Activated CD4-positive, CD25-positive, alpha-beta regulatory T cell treated with anti-CD3 and anti-CD28 coated beads, Interleukin-2, amount 50 U/mL, for 72 hours (primary cell): ENCODE measurements around the gene GRM5.

Experiments used
- DNase-seq: peaks from one replicate; pipeline ENCODE4 v3.0.0; 2021

Gene GRM5

DNA sequence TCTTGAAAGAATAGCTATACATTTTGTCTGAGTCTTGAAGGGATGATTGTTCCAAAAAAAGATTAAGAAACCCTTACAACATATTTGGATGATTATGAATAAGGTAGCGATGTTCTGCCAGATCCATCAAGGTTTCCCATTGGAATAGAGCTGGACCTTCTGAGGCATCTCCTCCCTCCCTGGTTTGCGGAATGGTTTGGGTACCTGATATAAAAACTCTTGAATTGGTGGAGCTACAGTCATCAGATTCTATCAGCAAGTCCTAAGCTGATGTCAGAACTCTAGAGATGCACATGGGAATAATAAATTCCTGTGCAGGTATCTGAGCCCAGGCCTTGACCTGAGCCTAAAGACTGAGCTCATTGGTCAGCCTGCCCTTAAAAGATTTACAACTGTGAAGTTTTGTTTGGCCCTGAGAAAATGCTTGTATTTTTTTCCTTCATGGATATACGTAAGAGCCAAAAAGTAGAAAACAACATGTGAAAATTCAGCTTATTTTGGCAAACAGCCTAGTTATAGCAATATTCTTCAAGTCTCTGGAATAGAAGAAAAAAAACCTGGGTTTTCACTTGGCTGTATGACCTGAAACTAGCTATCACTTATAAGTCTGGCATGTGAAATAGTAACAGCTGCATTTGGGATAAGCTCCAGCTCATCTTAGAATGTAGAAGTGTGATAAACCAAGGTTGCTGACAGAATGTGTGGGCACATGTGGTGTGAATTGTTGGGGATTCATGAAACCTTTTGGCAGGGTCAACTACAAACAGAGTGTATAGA lies 462.5 kb downstream of the GRM5 start:
- DNase-seq: no peak

DNA sequence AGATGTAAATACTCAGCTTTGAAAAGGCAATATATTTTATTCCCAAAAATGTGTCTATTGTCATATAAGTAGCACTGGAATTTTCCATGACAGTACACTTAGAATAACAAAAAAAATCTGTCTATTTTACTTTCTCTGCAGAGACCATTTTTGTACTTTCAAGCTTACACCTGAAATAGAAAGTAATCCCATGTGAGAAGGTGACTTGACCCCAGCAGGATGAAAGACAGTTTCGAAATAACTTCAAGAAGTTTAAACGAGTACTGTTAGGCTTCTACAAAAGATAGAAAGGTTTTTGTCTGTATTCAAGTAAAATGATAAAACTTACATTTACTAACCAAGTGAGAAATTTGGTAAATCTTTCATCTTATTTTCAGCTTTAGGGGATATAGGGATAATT lies 468.4 kb downstream of the GRM5 start:
- no peak for DNase-seq

DNA sequence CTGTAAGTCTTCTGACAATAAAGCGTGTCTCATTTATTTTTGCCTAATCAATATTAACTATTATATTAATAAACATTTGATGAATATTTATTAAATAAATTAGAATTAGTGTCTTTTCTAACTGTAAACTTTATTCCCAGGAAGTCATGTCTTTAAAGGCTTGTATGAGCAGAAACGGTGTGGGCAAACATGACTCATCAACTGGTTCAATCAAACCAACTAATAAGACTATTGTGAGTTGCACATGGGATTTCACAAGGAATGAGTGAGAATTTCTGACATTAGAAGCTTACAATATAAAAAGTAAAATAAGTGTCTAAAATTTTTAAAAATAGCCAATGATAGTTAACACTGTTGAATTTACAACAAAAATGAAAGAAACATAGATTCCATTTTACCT lies 469.0 kb downstream of the GRM5 start:
- DNase-seq: no peak

DNA sequence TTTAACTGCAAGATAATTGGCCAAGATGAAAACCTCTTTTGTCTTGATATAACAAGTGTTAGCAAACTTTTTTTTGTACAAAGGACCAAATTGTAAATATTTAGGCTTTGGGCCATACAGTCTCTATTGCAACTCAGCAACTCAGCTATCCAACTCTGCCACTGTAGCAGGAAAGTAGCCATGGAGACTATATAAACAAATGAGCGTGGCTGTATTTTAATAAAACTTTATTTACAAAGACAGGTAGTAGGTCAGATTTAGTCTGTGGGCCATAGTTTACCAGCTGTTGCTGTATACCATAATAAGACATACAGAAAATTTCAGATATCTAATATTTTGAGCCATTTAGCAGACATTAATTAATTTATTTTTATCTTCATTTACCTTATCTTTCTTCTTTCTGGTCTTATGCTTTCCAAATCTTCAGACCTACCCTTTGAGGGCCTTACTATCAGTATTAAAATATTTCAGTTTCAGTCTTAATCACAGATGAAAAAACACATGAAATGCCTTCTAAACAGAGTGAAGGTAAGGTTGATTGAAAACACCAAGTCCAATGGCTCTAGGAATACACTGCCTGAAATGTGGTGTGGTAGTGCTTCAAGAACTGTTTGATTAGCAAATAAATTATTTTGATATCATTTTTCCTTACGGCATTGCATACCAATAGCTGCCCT lies 471.4 kb downstream of the GRM5 start:
- no peak for DNase-seq

DNA sequence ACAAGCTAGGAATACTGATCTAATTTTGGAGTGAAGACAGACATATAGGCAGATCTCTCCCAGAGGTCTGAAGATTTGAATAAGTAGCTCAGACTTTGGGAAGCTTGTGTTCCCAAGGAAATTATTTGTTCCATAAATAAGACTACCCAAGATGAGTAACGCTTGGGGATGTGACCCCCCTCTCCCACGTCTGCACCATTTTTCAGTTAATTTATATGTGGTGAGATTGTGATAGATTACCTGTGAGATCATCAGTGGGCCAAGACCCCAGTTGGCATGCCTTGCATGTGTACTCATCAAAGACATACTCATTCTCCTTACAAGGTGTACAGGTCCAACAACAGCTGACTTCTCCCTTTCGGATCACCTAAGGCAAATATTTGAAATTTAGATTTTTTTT lies 475.4 kb downstream of the GRM5 start:
- DNase-seq: no peak

DNA sequence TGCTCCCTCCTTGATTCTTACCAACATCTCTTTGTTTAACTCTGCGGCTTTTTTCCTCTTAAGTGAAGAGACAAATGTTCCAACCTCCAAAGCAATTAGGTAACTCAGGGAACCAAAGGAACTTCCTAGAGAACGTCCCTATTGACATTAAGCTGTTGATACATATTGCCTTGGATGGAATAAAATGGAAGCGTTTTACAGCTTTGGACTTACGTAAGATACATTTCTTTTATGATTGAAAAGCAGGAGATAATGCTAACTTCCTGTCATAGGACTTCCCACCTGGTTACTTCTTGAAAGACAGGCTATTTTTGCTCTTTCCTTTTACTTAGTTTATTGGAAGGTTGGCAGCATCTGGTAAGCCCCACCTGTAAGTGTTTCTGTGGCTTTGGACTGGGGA lies 482.5 kb downstream of the GRM5 start:
- DNase-seq: no peak

DNA sequence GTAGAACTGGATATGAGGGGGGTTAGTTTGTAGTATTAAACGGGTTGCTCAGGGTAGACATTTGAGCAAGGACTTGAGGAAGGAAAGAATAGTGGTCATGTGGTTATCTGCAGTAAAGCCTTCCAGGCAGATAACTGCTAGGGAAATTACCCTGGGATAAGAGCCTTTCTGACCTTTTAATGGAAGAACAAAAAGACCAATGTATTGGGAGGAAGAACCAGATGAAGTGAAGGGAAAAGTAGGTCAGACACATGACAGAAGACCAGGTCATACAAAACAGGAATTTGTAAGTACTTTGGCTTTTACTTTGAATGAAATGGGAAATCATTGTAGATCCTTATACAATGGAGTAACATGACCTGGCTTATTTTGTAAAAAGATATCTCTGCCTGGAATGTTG lies 486.3 kb downstream of the GRM5 start:
- no peak for DNase-seq

DNA sequence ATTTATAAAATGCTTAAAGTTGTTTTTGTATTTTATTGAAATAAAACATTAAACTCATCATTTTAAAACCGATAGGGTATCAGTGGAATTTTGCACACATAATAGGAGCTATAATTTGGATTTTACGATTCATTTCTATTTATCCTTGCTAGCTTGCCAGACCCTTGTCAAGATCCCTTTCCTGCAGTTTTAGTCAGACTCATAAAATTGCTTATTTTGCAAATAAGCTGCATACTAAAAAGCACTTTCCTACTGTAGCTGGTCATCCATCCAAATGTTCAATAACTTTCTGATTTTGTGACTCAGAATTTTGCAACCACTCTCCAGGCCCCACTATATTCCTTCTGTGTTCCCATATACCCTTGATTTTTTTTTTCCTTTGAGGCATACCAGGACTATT lies 489.0 kb downstream of the GRM5 start:
- no peak for DNase-seq

DNA sequence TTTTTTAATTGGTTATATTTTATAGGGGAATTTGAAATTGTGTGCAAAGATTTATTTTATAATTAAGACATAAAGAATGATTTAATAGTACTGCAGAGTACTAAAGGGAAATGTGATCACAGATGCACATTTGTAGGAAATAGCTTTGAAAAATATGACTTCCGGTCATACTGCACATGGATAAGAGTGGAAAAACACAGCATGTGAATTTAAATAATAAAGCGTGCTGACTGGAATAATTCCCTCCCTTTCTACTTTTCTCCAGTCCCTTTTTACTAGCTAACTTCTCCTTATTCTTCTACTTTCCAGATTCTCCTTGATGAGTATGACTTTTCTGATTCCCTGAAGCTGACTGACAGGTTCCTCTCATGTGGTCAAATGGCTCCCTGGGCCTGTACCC lies 489.9 kb downstream of the GRM5 start:
- no peak for DNase-seq

DNA sequence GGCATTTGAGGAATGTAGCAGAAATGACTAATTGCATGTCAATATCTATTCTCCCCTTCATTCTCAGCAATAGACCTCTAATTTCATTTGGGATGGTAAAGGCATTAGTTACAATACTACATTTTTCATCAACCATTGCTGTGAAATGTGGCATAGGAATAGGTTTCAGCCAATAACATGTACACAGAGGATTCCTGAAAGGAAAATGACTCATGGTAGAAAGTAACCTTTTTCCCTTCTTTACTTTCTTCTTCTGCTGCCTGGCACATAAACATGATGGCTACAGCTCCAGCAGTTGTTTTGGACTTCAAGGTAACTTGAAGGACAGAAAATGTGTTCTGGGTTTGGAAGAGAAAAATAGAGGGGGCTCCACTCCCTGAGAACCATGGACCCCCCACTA lies 496.4 kb downstream of the GRM5 start:
- no peak for DNase-seq

DNA sequence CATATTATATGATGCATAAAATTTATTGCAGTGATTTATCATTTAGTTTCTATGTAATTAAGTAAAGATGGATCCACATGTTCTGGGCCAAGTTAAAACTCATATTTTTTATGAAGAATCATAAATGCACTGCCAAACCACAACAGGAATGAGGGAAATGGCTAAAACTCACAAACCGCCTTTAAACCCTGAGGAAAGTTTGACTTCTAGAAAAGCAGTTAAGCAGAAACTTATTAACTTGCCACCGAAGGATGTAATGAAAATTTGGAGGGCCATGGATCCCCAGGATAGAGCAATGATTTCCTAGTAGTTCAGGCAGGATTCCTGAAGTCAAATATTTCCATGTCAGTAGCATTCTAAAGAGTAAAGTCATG lies 510.0 kb downstream of the GRM5 start:
- DNase-seq: no peak

DNA sequence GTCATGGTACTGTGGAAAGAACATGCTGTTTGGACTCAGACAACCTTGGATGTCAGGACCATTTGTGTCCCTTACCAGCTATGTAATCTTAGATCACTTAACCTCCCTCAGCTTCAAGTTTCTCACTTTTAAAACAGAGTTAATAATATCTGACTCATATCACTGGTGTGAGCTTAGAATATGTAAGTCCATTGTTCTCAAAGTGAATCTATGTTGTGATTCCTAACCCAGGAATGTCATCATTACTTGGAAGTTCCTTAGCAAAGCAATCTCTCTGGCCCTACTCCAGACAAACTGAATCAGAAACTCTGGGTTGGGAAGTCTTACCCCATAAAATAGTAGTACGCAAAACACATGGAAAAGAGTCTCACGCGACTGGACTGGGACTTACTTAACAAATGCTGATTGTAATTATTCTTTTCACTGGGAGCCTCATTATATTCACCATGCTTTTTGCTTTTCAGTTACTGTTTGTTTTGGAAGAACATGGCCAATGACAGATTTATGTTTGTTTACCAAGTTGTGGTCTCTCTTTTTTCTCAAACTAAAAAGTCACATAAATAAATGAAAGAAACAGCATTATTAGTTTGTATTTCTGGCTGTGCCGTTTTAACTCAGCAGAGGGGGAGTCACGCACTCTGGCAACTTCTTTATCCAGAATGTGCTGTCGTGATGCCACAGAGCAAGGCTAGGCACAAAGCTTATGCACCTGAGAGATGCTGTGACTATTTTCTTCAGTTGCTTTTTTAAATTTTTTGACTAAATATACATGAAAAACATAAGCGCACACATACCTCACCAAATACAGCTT lies 510.6 kb downstream of the GRM5 start:
- no peak for DNase-seq

DNA sequence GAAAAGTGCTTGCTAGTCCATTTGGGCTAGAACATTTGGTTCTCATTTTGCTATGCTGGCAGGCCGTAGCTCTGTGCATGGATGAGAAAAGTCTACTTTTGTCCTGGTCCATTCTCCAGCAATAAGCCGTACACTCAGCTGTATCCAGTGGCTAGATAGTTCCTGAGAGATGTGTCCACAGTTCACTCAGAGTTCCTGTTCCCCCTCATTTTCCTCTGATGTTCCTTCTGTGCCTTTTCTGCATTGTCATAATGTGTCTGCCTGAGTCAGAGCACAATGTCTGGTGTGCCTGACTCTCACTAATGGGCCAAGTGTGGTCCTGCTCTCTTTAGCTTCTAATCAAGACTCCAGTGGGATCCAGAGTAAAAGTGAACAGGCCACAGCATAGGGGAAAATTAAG lies 512.6 kb downstream of the GRM5 start:
- no peak for DNase-seq

DNA sequence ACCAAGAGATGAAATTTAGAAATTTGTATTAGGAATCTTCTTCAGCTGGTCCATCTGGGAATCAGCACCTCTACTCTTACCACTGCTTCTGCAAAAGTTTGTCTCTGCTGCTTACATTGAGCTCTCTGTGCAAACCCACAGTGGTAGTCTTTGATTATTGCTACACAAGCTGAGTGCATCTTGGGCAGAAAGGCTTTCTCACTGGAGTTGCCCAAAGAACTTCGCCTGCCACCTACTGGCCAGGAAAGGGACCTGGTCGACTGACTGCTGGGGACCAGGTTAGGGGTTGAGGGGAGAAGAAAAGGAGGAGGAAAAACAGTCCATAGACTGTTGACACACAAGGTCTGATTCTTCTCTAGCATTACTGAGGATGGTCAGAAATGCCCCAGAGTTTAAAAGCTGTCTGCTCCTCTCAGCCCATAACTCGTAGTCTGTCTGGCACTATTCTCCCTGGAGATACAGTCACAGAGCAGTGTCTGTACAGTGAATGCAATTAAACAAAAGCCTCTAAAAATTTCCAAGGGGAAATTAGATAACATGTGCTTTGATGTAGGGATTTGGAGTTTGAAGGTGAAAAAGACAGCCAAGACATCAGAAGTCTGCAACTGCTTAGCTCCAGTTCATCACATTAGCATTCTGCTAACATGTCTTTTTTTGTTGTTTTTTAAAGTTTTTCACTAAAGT lies 513.3 kb downstream of the GRM5 start:
- peak; percentile 49 for DNase-seq

DNA sequence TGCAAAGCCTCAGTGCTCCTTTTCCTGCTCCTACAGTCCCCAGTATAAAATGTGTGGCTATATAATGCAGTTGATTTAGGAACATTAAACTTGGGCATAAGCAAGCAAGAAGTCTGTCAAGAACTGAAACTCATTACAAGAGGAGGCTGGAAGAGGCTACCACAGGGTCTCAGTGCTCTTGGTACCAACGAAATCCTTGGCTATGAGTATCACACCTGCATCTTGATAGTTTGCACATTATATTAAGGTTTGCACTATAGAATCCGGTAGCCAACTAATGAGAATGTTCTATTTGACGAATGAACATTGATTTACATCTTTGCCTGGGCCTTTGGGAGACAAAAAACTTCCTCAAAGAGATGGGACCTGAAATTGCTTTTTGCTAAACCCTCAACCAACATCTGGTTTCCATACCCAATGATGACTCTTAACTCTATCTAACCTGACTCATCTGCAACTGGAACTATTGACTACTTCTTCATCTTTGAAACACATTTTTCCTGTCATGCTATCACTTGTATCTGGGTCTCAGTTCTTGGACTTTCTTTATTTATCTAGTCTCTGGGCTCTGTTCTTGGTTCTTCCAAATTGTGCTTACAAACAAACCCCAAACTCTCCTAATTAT lies 521.0 kb downstream of the GRM5 start:
- DNase-seq: no peak

DNA sequence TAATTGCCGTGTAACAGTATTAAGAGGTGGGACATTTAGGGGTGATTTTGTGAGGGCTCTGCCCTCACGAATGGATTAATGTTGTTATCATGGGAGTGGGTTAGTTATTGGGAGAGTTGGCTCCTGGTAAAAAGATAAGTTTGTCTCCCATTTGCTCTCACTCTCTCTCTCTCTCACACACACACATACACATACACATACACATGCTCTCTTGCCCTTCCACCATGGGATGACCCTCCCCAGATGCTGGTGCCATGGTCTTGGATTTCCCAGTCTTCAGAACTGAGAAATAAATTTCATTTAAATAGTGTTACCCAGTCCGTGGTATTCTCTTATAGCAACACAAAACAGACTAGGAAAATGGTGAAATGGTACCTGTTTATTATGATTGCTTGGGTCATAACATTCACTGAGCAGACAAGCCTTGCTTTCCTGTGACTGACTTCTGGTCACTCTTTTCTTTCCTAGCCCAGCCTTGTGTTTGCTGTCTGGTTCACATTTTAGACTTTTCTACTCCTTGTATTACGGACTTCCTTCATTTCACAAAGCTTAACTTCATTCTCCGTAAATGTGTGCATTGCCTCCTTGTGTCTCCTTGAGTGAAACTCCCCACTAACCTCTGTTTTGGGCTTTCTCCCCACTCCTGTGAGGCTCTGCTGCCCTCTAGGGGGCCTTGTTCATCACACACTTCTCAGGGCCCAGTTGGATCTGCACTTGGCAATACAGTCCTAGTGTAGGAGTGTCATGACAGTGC lies 521.7 kb downstream of the GRM5 start:
- DNase-seq: peak; percentile 65

DNA sequence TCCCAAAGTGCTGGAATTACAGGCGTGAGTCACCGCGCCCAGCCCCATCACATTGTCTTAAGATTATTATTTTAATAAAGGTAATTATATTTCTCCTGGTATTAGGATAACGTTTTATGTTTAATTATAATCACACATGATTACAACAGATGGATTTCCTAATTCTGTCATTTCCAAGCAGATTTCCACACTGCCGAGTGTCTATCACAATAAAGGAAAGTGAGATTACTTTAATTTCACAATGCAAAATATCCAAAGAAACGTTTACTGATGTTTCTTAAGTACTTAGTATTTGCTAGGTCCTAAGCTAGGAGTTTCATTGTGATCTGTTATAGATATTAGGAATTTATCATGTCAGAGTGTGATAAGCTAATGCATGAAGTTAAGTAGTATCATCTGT lies 524.8 kb downstream of the GRM5 start:
- DNase-seq: no peak

DNA sequence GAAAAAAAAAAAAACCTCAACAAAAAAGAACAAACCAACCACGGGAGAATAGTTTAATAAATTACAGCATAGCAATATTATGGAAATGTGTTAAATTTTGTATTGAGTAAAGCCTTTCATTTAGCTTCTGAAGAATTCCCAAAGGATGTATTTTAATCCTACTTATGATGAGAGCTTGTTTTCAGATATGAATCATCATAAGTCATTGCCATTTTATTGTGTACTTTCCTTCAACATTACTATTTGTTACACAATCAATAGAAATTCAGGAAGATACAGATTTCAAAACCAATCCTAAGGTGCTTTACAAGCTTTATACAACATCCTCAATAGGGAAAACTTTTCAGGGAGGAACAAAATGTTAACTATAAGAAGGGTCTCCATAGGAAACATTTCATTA lies 527.7 kb downstream of the GRM5 start:
- DNase-seq: no peak

DNA sequence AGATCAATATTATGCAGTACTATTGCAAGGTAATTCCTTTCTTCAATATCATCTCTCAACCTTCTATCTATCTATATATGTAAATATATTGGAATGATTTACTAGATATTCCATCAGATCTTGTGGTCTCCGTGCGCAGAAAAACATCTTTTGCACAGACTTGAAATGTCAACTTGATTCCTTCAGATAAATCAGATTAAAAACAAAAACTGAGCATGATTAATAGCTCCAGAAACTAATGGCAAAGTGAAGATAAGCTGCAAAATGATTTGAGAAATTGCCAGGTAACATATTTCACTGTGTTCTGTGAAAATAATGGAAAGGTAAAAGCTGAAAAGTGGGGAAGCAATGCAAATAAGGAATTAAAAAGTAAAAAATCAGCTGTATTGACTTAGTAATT lies 528.2 kb downstream of the GRM5 start:
- DNase-seq: no peak

DNA sequence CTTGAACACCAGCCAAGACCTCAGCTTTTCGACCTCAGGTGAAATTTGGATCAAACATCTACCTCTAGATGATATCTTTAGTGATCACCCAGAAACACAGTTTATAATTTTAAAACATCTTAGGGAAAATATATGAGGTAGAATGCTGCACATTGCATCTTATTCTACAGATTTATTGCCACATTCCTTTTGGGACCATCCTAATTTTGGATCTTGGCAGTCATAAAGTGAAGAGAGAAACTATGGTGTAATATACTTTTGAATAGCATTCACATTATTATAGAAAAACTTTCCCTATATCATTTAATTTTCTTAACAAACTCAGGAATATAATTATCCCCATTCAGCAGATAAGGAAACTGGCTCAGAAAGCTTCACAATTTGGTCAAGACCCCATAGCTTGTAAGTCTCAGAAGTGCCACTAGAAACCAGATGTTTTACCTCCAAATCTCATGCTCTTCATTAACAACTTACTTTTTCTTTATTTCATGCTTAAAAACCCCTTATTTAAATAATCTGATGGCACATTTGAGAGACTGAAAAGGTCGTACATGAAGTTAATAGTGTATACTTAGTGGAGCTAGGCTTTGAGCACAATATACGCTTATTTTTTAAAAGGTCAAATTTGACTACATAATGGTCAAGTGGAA lies 529.0 kb downstream of the GRM5 start:
- no peak for DNase-seq

DNA sequence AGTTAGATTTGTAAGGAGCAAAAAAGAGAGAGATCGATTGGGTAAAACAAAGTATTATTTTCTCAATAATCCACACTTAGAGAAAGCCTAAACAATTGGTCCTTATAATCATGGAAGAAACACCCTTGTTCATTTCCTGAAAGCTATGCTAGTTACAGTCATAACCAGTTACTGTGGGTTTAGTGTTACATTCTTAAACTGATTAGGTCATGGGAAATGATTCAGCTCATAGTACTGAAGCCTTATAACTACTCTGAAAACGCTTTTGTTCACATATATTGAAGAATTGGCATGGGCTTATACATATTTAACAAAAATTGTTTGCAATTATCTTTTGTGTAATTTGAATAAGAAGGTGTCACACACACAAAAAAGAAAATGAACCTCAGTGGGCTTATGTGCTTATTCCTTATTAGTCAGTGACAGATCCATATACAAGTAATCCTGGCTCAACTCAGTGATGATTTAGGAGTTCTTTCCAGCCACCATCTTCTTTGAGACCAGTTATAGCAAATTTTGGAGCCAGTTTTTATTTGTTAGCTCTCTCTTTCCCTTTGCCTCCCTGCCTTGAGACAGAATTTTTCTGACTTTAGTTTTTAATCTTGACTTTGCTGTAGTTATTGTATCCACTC lies 529.8 kb downstream of the GRM5 start:
- DNase-seq: no peak
